Prostate gland (tissue), 2 donors: ENCODE measurements around the gene SNRPB. TPM values are rescaled to one million over a fixed set of nuclear protein-coding genes. Genes with fewer than 3 reads are reported as not detected.

Experiments
- DNase-seq: peaks from one replicate; pipeline ENCODE4 v3.0.0-alpha.2; 2019; ENCODE audit warnings: low spot score
- H3K27ac ChIP-seq, 2 donors: fragments of 200-600 bp; sonication (generic); 2 replicates each; pipeline ENCODE4 v1.5.1; 2017 to 2019
- H3K27me3 ChIP-seq: fragments of 200-600 bp; sonication (generic); replicated peaks from 2 replicates; pipeline ENCODE4 v1.5.1; 2019; ENCODE audit not compliant: insufficient read depth
- H3K36me3 ChIP-seq, 2 donors: fragments of 200-600 bp; sonication (generic); 1 replicate in 1 of 2; 2 replicates in 1 of 2; pipeline versions ENCODE4 v1.5.1 to v1.8.1; 2017 to 2019
- H3K4me1 ChIP-seq: fragments of 200-600 bp; sonication (generic); replicated peaks from 2 replicates; pipeline ENCODE4 v1.5.1; 2019
- H3K4me3 ChIP-seq, 2 donors: fragments of 200-600 bp; sonication (generic); 2 replicates each; pipeline ENCODE4 v1.5.1; 2017 to 2019
- H3K9me3 ChIP-seq: fragments of 200-600 bp; sonication (generic); 2 replicates; pipeline ENCODE4 v1.5.1; 2017
- CTCF ChIP-seq, 4 experiments: fragments of 200-600 bp in 2 of 4; fragments of 450-650 bp in 2 of 4; sonication (generic) in 2 of 4; IDR thresholded peaks; 1 replicate in 3 of 4; 2 replicates in 1 of 4; pipeline ENCODE4 v1.5.1; 2016 to 2019; ENCODE audit warnings: antibody characterized with exemption in 4 of 4, mild to moderate bottlenecking in 2 of 4, moderate library complexity in 2 of 4
- POLR2A ChIP-seq: fragments of 450-650 bp; IDR thresholded peaks from one replicate; pipeline ENCODE4 v1.6.1; 2016; ENCODE audit warnings: antibody characterized with exemption, mild to moderate bottlenecking
- POLR2AphosphoS5 ChIP-seq: sonication (generic); formaldehyde crosslinking; IDR thresholded peaks from one replicate; pipeline ENCODE4 v1.6.1; 2017; ENCODE audit warnings: antibody characterized with exemption
- WGBS: methylation state at CpG from one replicate; pipeline ENCODE4 v1.1.5; 2018; 5-methylcytosine and 5-hydroxymethylcytosine counted together
- intact Hi-C: fragments of 100-400 bp; cut with DNase I; formaldehyde crosslinking; loops from one replicate; pipeline ENCODE4 v1.14.2; 2022
- total RNA-seq, 2 donors: library from RNA; depleted of rRNA; stranded (reverse); fragments of >200 nt; gene quantifications; one replicate each; pipeline ENCODE4 v1.1.0, GENCODE V29; 2016

The SNRPB gene
- total RNA-seq, 2 donors from 2014 or later = 215 to 294 TPM

- Histone ChIP-seq H3K27ac (no peak overlapping the region), H3K4me1 (no peaks in the 10 kb centered on the region), H3K9me3 (no peaks in the 10 kb centered on the region), H3K27me3 (no peaks in the 10 kb centered on the region), H3K4me3 (no peak overlapping the region), H3K36me3 (no peaks in the 10 kb centered on the region)
- intact Hi-C loops = no loop called here
- TF ChIP-seq POLR2A = no peak
- TF ChIP-seq POLR2AphosphoS5 = no peak
- TF ChIP-seq CTCF (IDR thresholded peaks at IDR 0.05) = no peak
- DNase-seq = no peak
- 50% methylated on average over 1 of the region's 1 CpG for WGBS
Observed at GRCh38 chr20:2431185-2431584, 39.4 kb downstream of the SNRPB start.

- H3K36me3 ChIP-seq = no peaks in the 10 kb centered on the region
- TF ChIP-seq CTCF (IDR thresholded peaks at IDR 0.05) (no peak), POLR2A (no peak), POLR2AphosphoS5 (no peak)
- H3K27ac ChIP-seq = no peak overlapping the region
- intact Hi-C loops = no loop called here
- H3K9me3 ChIP-seq = no peaks in the 10 kb centered on the region
- H3K27me3 ChIP-seq = no peaks in the 10 kb centered on the region
- H3K4me1 ChIP-seq = no peaks in the 10 kb centered on the region
- H3K4me3 ChIP-seq = no peak overlapping the region
- WGBS = 80% methylated on average over 4 of the region's 4 CpGs
- no peak for DNase-seq
Observed at GRCh38 chr20:2430538-2430937, 40.1 kb downstream of the SNRPB start.

GRCh38 chr20:2429051-2429450, 41.5 kb downstream of the SNRPB start:
- Histone ChIP-seq H3K4me3 (no peak overlapping the region), H3K4me1 (no peaks in the 10 kb centered on the region), H3K27me3 (no peaks in the 10 kb centered on the region), H3K9me3 (no peaks in the 10 kb centered on the region), H3K27ac (no peak overlapping the region), H3K36me3 (no peaks in the 10 kb centered on the region)
- intact Hi-C loops = no loop called here
- 65% methylated on average over 6 of the region's 6 CpGs for WGBS
- no peak for TF ChIP-seq POLR2A
- no peak for TF ChIP-seq POLR2AphosphoS5
- no peak for TF ChIP-seq CTCF (IDR thresholded peaks at IDR 0.05)
- no peak for DNase-seq

- no peak for TF ChIP-seq POLR2AphosphoS5
- no peak for TF ChIP-seq POLR2A
- TF ChIP-seq CTCF (IDR thresholded peaks at IDR 0.05) = no peak
- WGBS = 85% methylated on average over 5 of the region's 5 CpGs
- H3K27ac ChIP-seq = no peak overlapping the region
Observed at GRCh38 chr20:2421247-2421646, 49.3 kb downstream of the SNRPB start.

GRCh38 chr20:2420510-2420909, 50.1 kb downstream of the SNRPB start:
- 71% methylated on average over 1 of the region's 1 CpG for WGBS
- intact Hi-C loops = no loop called here
- no peak overlapping the region for H3K4me3 ChIP-seq
- no peaks in the 10 kb centered on the region for H3K9me3 ChIP-seq
- DNase-seq = no peak
- no peak overlapping the region for H3K27ac ChIP-seq
- H3K27me3 ChIP-seq = no peaks in the 10 kb centered on the region
- H3K36me3 ChIP-seq = no peaks in the 10 kb centered on the region
- no peak for TF ChIP-seq CTCF (IDR thresholded peaks at IDR 0.05)
- no peak for TF ChIP-seq POLR2AphosphoS5
- no peak for TF ChIP-seq POLR2A
- H3K4me1 ChIP-seq = no peaks in the 10 kb centered on the region

More at GRCh38 chr20:2421247-2421646, 49.3 kb downstream of the SNRPB start:
- Histone ChIP-seq H3K9me3 (no peaks in the 10 kb centered on the region), H3K27me3 (no peaks in the 10 kb centered on the region), H3K36me3 (no peaks in the 10 kb centered on the region), H3K4me1 (no peaks in the 10 kb centered on the region), H3K4me3 (no peak overlapping the region)
- intact Hi-C loops = no loop called here
- no peak for DNase-seq
